ENCODE measurements around the gene ATP1A1.

DNA sequence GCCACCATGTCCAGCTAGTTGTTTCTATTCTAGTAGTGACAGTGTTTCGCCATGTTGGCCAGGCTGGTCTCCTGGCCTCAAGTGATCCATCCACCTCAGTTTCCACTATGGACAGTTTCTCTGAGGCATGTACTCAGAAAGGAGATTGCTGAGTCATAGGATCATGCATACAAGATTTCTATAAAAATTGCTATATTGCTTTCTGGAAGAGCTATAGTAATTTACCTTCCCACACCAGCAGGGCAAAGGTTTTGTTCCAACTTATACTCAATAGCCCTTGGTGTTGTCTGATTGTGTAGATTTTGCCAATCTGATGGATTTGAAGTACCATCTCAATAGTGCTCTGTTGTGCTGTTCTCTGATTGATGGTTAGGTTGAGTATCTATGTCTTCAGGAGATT lies 15.6 kb upstream of the ATP1A1 start:
- TF ChIP-seq, protein P1, sequence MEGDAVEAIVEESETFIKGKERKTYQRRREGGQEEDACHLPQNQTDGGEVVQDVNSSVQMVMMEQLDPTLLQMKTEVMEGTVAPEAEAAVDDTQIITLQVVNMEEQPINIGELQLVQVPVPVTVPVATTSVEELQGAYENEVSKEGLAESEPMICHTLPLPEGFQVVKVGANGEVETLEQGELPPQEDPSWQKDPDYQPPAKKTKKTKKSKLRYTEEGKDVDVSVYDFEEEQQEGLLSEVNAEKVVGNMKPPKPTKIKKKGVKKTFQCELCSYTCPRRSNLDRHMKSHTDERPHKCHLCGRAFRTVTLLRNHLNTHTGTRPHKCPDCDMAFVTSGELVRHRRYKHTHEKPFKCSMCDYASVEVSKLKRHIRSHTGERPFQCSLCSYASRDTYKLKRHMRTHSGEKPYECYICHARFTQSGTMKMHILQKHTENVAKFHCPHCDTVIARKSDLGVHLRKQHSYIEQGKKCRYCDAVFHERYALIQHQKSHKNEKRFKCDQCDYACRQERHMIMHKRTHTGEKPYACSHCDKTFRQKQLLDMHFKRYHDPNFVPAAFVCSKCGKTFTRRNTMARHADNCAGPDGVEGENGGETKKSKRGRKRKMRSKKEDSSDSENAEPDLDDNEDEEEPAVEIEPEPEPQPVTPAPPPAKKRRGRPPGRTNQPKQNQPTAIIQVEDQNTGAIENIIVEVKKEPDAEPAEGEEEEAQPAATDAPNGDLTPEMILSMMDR (IDR thresholded peaks at IDR 0.05 in 4 of 5, conservative IDR thresholded peaks at IDR 0.05 in 1 of 5) = no peak
- TF ChIP-seq POLR2A (IDR thresholded peaks at IDR 0.05) = no peak

Data from gastrocnemius medialis (tissue), 4 donors.